ENCODE data around the gene ZNF267.

DNA sequence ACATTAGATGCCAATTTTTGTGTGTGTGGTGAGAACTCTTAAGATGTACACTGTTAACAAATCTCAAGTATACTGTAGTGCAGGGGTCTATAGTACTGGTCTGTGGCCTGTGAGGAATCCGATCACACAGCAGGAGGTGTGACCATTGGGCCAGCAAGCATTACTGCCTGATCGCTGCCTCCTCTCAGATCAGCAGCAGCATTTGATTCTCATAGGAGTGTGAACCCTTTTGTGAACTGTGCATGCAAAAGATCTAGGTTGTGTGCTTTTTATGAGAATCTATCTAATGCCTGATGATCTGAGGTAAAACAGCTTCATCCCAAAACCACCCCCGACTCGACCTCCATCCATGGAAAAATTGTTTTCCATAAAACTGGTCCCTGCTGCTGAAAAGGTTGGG is 12.6 kb downstream of the ZNF267 start:
- TF ChIP-seq CTCF (IDR thresholded peaks at IDR 0.05) (no peak), POLR2A (IDR thresholded peaks at IDR 0.05) (no peak)
